HTERT RPE-1 (cell line): ENCODE measurements around the gene NRXN2.
"Not testable (repeated sequence)": the region's sequence is repeated elsewhere in the genome, so short reads cannot be mapped to it uniquely, and the experiment has no call there.

Experiments
- in situ Hi-C: fragments of 300-500 bp; cut with MboI; formaldehyde crosslinking; loops from 4 replicates; pipeline ENCODE4 v1.14.3; 2020; ENCODE audit warnings: low sequenced_read_pairs

The NRXN2 gene

GRCh38 chr11:64569300-64569970, 153.6 kb downstream of the NRXN2 start:
- in situ Hi-C loops, result no loop called here

DNA sequence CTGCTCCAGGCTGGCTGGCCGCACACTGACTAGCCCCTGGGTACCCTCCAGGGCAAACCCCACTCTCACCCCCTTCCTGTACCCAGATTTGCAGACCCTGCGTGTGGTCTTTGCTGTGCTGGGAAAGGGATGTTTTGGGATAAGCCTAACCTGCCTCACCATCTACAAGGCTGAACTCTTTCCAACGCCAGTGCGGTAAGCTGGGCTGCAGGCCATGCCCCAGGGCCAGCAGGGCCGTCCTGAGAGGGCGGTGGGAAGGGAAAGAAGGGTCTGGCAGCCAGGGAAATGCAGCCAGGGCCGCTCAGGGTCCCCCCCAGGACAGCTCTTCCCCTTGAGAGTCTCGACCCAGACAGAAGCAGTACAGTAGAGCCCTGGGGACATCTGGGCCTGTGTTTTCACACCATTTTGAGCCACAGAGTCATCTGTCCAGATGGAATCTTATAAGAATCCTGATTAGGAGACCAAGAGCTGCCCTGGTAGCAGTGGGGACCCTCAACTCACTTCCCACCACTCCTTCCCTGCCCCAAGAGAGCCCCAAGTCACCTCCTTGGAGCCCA, 154.3 kb downstream of the NRXN2 start:
- in situ Hi-C loops, result no loop called here

- in situ Hi-C loops, result no loop called here
These were observed 154.9 kb downstream of the NRXN2 start for GRCh38 chr11:64568041-64568571.

DNA sequence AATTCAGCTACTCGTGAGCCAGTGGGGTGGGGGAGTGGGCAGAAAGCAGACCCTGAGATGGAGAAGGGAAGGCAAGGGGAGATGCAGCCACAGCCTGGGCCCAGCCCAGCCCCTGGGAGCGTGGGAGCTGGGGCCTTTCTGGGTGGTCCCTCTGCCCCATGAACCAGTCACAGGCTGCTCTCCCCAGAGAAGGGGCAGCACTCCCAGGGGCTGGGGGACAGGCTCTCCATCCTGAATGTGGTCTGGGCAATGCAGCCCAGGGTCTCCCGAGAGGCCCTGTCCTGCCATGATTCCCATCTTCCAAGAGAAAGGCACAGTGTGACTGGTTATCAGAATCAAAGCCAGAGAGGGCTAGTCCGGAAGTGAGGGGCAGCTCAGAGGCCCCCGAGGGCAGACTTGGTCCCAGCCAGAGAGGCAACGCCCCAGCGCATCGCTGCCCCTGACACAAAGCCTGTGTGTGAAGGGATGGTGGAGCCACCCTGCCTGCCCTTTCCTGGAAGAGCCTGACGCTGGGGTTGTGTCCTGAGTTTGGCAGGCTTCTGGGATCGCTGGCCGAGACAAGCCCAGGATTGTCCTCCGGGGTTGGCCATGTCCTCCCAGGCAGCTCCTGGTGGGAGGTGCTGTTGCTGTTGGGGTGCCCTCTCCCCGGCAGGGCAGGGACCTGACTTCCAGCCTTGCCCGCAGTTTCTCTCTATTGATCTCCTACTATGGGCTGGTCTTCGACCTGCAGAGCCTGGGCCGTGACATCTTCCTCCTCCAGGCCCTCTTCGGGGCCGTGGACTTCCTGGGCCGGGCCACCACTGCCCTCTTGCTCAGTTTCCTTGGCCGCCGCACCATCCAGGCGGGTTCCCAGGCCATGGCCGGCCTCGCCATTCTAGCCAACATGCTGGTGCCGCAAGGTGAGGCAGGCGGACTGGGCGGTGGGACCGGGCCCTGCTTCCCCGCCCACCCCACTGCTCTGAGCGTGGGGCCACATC, 155.8 kb downstream of the NRXN2 start:
- in situ Hi-C loops, result no loop called here

- in situ Hi-C loops, result no loop called here
These were observed 156.7 kb downstream of the NRXN2 start for GRCh38 chr11:64566042-64566914.

DNA sequence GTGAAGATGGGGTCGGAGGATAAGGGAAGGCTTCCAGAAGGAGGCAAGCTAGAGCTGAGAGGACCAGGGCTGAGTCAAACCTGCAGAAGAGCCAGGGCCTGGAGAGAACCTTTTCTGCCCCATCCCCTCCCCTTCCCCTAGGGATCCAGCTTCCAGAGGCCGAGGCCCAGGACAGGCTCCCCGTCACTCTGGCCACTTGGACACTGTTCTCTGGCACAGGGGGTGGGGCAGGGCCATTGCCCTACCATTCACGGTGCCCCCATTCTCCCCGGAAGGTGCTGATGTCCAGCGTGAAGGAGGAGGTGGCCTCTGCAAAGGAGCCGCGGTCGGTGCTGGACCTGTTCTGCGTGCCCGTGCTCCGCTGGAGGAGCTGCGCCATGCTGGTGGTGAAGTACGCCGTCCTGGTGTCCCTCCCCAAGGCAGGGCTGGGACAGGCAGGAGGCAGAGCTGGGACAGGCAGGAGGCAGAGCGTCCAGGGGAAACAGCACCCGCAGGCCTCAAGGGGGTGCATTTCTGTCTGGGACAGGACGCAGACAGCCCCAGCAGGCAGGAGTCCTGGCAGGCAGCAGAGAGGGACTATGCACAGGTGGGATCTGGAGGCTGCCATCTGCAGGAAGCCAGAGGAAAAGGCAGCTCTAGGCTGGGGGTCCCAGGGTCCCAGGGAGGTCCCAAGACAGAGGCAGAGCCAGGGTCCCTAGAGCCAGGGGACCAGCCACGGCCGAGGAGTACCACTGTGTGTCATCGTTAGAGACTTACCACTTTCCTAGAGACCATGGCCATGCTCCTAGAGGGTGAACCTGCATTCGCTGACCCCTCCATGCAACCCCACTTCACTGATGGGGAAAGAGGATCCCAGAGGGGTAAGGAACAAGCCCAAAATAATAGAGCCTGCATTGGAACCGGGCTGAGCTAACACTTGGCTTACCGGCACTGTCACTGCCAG, 157.8 kb downstream of the NRXN2 start:
- in situ Hi-C loops, result no loop called here

GRCh38 chr11:64564419-64564818, 158.6 kb downstream of the NRXN2 start:
- in situ Hi-C loops, result no loop called here

DNA sequence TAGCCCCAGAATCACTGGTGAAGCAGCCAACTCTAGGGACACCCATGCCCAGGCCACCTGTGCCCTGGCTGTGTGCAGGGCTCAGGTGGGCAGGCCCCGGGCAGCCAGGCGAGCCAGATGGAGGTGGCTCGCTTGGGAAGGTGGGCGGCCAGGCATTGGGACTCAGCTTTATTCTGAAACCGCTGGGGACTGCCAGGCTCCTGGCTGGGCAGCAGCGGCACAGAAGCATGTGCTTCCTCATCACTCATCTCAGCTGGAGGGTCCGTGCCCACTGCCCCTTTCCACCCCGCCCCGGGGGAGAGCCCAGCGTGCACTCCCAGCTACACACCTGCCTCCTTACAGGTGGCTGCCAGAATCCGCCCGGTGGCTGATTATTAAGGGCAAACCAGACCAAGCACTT, 159.0 kb downstream of the NRXN2 start:
- in situ Hi-C loops, result no loop called here

- in situ Hi-C loops, result no loop called here
These were observed 160.2 kb downstream of the NRXN2 start for GRCh38 chr11:64562723-64563351.

- in situ Hi-C loops, result no loop called here
These were observed 160.8 kb downstream of the NRXN2 start for GRCh38 chr11:64561984-64562722.

DNA sequence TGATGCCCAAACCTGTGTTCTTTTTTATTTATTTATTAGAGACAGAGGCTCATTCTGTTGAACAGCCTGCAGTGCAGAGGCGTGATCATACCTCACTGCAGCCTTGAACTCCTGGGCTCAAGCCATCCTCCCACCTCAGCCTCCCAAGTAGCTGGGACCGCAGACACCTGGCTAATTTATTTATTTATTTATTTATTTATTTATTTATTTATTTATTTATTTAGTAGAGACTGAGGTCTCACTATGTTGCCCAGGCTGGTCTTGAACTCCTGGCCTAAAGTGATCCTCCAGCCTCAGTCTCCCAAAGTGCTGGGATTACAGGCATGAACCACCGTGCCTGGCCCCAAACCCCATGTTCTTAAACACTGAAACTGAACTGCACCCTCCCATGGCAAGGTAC, 161.6 kb downstream of the NRXN2 start:
- in situ Hi-C loops, result not testable (repeated sequence)

DNA sequence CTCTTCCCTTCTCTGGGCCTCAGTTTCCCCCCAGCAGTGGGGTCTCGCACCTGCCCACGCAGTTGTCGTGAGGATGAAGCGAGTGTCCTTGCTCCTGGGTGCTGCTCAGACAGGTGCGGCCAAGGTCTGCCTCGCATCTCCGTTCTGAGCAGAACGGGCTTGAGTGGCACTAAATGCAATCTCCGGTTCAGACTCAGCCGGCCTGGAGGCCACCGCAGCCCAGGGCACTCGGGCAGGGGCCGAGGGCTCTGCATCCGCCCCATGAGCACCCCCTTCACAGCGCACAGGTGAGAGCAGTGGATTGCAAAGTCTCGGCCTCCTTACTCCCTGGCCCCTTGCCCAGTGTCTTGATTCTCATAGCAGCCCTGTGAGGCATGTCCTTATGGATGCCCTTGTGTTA, 162.1 kb downstream of the NRXN2 start:
- in situ Hi-C loops, result no loop called here

GRCh38 chr11:64560139-64560771, 162.7 kb downstream of the NRXN2 start:
- in situ Hi-C loops, result no loop called here

DNA sequence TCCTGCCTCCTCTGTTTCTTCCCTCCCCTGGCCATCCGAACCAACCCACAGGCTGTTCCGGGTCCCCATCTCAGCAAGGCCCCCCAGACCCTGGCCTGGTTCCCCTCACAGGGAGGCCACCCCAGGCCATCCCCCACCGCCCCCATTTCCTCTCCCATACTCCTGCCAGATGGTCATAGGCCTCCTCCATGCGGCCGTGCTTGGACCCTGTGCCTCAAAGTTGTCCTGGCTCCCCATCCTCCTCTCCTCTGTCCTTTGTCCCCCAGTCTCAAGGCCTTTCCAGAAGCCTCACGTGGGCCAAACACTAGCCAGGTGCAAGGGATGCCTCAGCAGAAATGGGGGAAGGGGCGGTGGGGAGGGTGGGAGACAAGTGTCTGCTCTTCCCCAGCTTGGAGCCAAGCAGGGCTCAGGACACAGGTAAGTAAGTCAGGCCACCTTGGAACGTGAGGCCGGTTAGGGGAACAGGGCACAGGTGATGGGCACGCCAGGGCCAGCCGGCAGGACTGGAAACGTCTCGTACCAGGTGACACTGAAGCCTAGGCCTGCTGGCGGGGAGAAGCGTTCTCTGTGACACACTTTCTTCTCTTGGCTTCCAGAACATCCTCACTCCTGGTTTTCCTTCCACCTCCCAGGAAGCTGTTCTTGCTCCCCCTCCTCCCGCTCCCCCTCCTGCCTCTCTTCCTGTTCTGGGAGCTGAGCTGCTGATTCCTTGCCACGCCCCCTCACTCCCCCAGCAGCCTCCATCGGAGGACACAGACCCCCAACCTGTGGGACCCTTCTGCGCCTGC, 163.5 kb downstream of the NRXN2 start:
- in situ Hi-C loops, result no loop called here

DNA sequence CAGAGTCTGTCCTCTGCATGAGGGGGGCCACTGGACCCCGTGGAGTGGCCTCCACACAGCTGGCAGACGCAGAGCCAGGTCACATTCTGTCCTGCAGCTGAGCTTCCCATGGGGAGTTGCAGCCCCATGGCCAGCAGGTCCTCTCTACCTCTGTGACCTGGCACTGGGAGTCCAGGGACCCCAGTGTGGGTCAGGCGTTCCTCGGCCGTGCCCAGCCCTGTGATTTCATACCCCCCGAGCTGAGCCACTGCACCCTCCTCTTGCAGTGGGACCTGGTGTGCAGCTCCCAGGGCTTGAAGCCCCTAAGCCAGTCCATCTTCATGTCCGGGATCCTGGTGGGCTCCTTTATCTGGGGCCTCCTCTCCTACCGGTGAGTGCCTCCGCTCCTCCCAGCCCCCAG, 164.1 kb downstream of the NRXN2 start:
- in situ Hi-C loops, result no loop called here

DNA sequence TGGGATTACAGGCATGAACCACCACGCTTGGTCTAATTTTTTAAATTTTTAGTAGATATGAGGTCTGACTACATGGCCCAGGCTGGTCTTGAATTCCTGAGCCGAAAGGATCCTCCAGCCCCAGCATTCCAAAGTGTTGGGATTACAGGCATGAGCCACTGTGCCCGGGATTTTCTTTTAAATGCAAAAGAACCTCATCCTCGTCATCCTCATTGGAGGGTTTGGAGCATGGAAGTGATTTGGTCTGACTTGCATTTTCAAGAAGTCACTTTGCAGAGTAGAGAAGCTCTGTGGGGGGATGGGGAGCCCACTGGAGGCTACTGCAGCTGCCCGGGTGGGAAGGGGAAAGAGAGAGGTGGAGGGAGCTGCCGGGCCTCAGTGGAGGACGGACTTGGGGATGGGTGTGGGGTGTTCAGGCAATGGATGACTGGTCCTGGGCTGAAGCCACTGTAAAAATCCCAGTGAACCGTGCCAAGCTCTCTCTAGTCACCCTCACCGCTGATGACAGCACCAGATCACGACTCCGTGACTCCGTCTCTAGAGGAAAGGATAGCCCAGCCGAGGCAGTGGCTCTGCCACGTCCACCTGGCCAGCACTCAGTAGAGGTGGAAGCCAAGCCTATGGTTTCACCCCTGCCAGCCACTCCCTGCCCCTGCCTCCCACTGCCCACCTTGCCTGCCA, 164.8 kb downstream of the NRXN2 start:
- in situ Hi-C loops, result no loop called here
